HG03565 (cell line): ENCODE measurements around the gene PDLIM7.

Source experiments
- ATAC-seq: cut with Tn5 transposase; IDR thresholded peaks from one replicate; pipeline ENCODE4 v1.9.1; 2021; ENCODE audit warnings: mild to moderate bottlenecking, moderate library complexity; ENCODE audit not compliant: unreplicated experiment

PDLIM7 gene

GRCh38 chr5:177507596-177508220 lies 10.3 kb upstream of the PDLIM7 start:
- ATAC-seq, result no peak

- no peak for ATAC-seq
Measured at GRCh38 chr5:177507165-177507564, 9.8 kb upstream of the PDLIM7 start.

GRCh38 chr5:177505075-177505474 lies 7.7 kb upstream of the PDLIM7 start:
- ATAC-seq, result no peak

- no peak for ATAC-seq
Measured at GRCh38 chr5:177504086-177505056, 7.0 kb upstream of the PDLIM7 start.

- no peak for ATAC-seq
Measured at GRCh38 chr5:177503351-177504085, 6.1 kb upstream of the PDLIM7 start.

GRCh38 chr5:177502886-177503285 lies 5.5 kb upstream of the PDLIM7 start:
- no peak for ATAC-seq

GRCh38 chr5:177501874-177502678 lies 4.7 kb upstream of the PDLIM7 start:
- no peak for ATAC-seq

- ATAC-seq, result no peak
Measured at GRCh38 chr5:177500685-177501522, 3.5 kb upstream of the PDLIM7 start.

- no peak for ATAC-seq
Measured at GRCh38 chr5:177499842-177500241, 2.4 kb upstream of the PDLIM7 start.

- ATAC-seq, result peak; percentile 2
Measured at GRCh38 chr5:177498013-177498787, 796 bp upstream of the PDLIM7 start.

- ATAC-seq, result no peak
Measured at GRCh38 chr5:177496727-177497291, 595 bp downstream of the PDLIM7 start.

- ATAC-seq, result no peak
Measured at GRCh38 chr5:177496070-177496726, 1.2 kb downstream of the PDLIM7 start.

GRCh38 chr5:177495243-177496060 lies 2.0 kb downstream of the PDLIM7 start:
- ATAC-seq, result no peak

GRCh38 chr5:177494346-177495195 lies 2.8 kb downstream of the PDLIM7 start:
- no peak for ATAC-seq

GRCh38 chr5:177493795-177494345 lies 3.5 kb downstream of the PDLIM7 start:
- no peak for ATAC-seq

GRCh38 chr5:177492841-177493240 lies 4.6 kb downstream of the PDLIM7 start:
- no peak for ATAC-seq
